ENCODE results near the gene RASSF5.

RASSF5 gene

DNA sequence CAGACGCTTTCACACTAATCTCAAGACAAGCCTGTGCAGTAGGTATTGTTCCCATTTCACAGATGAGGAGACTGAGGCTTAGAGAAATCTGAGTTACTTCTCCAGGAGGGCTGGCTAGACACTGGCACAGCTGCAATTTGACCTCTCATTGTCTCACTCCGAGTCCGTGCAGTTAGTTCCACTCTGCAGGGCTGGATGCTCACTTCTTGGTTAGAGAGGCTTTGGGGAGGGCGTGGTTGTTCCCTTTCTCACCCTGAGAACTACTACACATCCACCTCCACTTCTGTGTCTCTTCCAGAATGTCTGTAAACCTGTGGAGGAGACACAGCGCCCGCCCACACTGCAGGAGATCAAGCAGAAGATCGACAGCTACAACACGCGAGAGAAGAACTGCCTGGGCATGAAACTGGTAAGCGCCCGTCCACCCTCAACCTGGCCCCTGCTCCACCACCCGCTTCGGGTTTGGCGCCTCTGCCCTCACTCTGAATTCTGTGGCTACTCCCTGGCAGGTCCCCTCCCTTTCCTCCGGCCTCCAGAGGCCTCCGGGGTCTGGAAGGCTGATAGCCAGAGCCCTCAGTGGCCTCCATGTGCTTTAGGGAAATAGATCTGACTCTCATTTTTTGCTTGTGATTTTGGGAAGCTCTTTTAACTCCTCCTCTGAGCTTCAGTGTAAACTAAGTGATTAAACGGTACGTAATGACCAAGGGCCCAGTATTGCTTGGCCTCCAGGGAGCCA lies 75.8 kb downstream of the RASSF5 start:
- no peak for TF ChIP-seq FOXP2 (optimal IDR thresholded peaks at IDR 0.05; ENCODE audit: borderline replicate concordance, extremely low read depth, extremely low read length, insufficient read depth)
- no peak for TF ChIP-seq POLR2AphosphoS5 (IDR thresholded peaks at IDR 0.05; ENCODE audit: low read depth, low read length)
- no peak for TF ChIP-seq SIN3A (IDR thresholded peaks at IDR 0.05; ENCODE audit: borderline replicate concordance, insufficient read depth, low read length)
- TF ChIP-seq REST (IDR thresholded peaks at IDR 0.05; ENCODE audit: insufficient read depth in 1 of 2, low read depth in 2 of 2, low read length in 2 of 2): no peak
- no peak for TF ChIP-seq TAF1 (IDR thresholded peaks at IDR 0.05; ENCODE audit: borderline replicate concordance, insufficient read depth, low read length)

DNA sequence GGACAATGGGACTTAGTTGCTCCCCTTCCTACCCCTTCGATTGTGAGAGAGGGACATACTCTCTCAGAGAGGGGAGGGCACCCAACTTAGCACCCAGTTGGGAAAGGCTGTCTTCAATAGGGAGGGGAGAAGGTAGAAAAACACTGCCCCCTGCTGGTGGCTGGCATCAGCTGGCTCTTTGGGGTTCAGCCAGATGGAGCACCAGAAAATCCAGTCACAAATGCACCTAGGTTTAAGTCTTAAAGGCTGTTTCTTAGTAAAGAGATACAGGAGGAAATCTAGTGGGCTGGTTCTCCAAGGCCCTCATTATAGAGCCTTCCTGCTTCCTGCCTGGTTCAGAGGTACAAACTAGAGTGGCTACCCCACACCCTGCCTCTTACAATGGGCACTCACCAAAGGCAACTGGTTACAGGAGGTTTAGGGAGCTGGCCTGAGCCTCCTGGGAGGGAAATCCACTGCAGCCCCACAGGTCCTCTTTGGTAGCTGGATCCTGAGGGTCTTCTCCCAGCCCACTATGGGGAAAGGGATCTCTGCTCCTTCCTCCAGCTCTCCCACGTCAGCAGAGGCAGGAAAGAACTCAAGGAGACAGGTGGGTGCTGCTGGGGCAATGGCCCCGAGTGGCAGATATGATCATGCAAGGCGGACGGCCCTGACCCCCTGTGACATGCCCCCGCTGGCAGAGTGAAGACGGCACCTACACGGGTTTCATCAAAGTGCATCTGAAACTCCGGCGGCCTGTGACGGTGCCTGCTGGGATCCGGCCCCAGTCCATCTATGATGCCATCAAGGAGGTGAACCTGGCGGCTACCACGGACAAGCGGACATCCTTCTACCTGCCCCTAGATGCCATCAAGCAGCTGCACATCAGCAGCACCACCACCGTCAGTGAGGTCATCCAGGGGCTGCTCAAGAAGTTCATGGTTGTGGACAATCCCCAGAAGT lies 76.6 kb downstream of the RASSF5 start:
- TF ChIP-seq FOXP2 (optimal IDR thresholded peaks at IDR 0.05; ENCODE audit: borderline replicate concordance, extremely low read depth, extremely low read length, insufficient read depth): no peak
- no peak for TF ChIP-seq SIN3A (IDR thresholded peaks at IDR 0.05; ENCODE audit: borderline replicate concordance, insufficient read depth, low read length)
- TF ChIP-seq POLR2AphosphoS5 (IDR thresholded peaks at IDR 0.05; ENCODE audit: low read depth, low read length): no peak
- TF ChIP-seq REST (IDR thresholded peaks at IDR 0.05; ENCODE audit: insufficient read depth in 1 of 2, low read depth in 2 of 2, low read length in 2 of 2): no peak
- TF ChIP-seq TAF1 (IDR thresholded peaks at IDR 0.05; ENCODE audit: borderline replicate concordance, insufficient read depth, low read length): no peak

GRCh38 chr1:206584683-206585082 lies 77.4 kb downstream of the RASSF5 start:
- no peak for TF ChIP-seq SIN3A (IDR thresholded peaks at IDR 0.05; ENCODE audit: borderline replicate concordance, insufficient read depth, low read length)
- no peak for TF ChIP-seq TAF1 (IDR thresholded peaks at IDR 0.05; ENCODE audit: borderline replicate concordance, insufficient read depth, low read length)
- TF ChIP-seq POLR2AphosphoS5 (IDR thresholded peaks at IDR 0.05; ENCODE audit: low read depth, low read length): no peak
- no peak for TF ChIP-seq FOXP2 (optimal IDR thresholded peaks at IDR 0.05; ENCODE audit: borderline replicate concordance, extremely low read depth, extremely low read length, insufficient read depth)
- TF ChIP-seq REST (IDR thresholded peaks at IDR 0.05; ENCODE audit: insufficient read depth in 1 of 2, low read depth in 2 of 2, low read length in 2 of 2): no peak

- no peak for TF ChIP-seq REST (IDR thresholded peaks at IDR 0.05; ENCODE audit: insufficient read depth in 1 of 2, low read depth in 2 of 2, low read length in 2 of 2)
- TF ChIP-seq SIN3A (IDR thresholded peaks at IDR 0.05; ENCODE audit: borderline replicate concordance, insufficient read depth, low read length): no peak
- TF ChIP-seq POLR2AphosphoS5 (IDR thresholded peaks at IDR 0.05; ENCODE audit: low read depth, low read length): no peak
- TF ChIP-seq FOXP2 (optimal IDR thresholded peaks at IDR 0.05; ENCODE audit: borderline replicate concordance, extremely low read depth, extremely low read length, insufficient read depth): no peak
- no peak for TF ChIP-seq TAF1 (IDR thresholded peaks at IDR 0.05; ENCODE audit: borderline replicate concordance, insufficient read depth, low read length)
Observed at GRCh38 chr1:206586501-206587445, 79.4 kb downstream of the RASSF5 start.

Measured in PFSK-1 (cell line).